GM18861 (cell line): ENCODE results near the gene GTF2IRD1.

Source experiments
- ATAC-seq: cut with Tn5 transposase; IDR thresholded peaks from one replicate; pipeline ENCODE4 v1.9.1; 2021; ENCODE audit not compliant: unreplicated experiment

Gene GTF2IRD1

GRCh38 chr7:74586258-74587175, 132.8 kb downstream of the GTF2IRD1 start:
- no peak for ATAC-seq

- ATAC-seq: peak; percentile 75
Measured at GRCh38 chr7:74587435-74588126, 133.9 kb downstream of the GTF2IRD1 start.

- ATAC-seq: no peak
Measured at GRCh38 chr7:74590813-74591212, 137.1 kb downstream of the GTF2IRD1 start.

- ATAC-seq: no peak
Measured at GRCh38 chr7:74598558-74598957, 144.9 kb downstream of the GTF2IRD1 start.

GRCh38 chr7:74599244-74599643, 145.5 kb downstream of the GTF2IRD1 start:
- no peak for ATAC-seq

- no peak for ATAC-seq
Measured at GRCh38 chr7:74604326-74605020, 150.8 kb downstream of the GTF2IRD1 start.

- no peak for ATAC-seq
Measured at GRCh38 chr7:74606101-74606908, 152.6 kb downstream of the GTF2IRD1 start.

GRCh38 chr7:74606909-74607510, 153.3 kb downstream of the GTF2IRD1 start:
- no peak for ATAC-seq

GRCh38 chr7:74612015-74612829, 158.5 kb downstream of the GTF2IRD1 start:
- no peak for ATAC-seq

- ATAC-seq: no peak
Measured at GRCh38 chr7:74615933-74616780, 162.5 kb downstream of the GTF2IRD1 start.

- no peak for ATAC-seq
Measured at GRCh38 chr7:74617180-74617744, 163.6 kb downstream of the GTF2IRD1 start.

GRCh38 chr7:74619235-74619860, 165.6 kb downstream of the GTF2IRD1 start:
- ATAC-seq: no peak

- no peak for ATAC-seq
Measured at GRCh38 chr7:74622228-74622749, 168.6 kb downstream of the GTF2IRD1 start.

GRCh38 chr7:74623135-74623534, 169.4 kb downstream of the GTF2IRD1 start:
- no peak for ATAC-seq

- no peak for ATAC-seq
Measured at GRCh38 chr7:74625446-74625845, 171.7 kb downstream of the GTF2IRD1 start.

- no peak for ATAC-seq
Measured at GRCh38 chr7:74627661-74628411, 174.1 kb downstream of the GTF2IRD1 start.

GRCh38 chr7:74632505-74632904, 178.8 kb downstream of the GTF2IRD1 start:
- no peak for ATAC-seq
